Activated naive CD4-positive, alpha-beta T cell treated with anti-CD3 and anti-CD28 coated beads, Interleukin-2, amount 50 U/mL, for 16 hours (primary cell): ENCODE data around the gene PSKH1.

Source experiments
- DNase-seq: peaks from one replicate; pipeline ENCODE4 v3.0.0-alpha.2; 2020

The PSKH1 gene

GRCh38 chr16:67868290-67868689 is 24.8 kb upstream of the PSKH1 start:
- DNase-seq = no peak

- no peak for DNase-seq
Measured at GRCh38 chr16:67869653-67870052, 23.4 kb upstream of the PSKH1 start.

- DNase-seq = no peak
Measured at GRCh38 chr16:67871256-67871655, 21.8 kb upstream of the PSKH1 start.

GRCh38 chr16:67872131-67872630 is 20.9 kb upstream of the PSKH1 start:
- DNase-seq = no peak

GRCh38 chr16:67872631-67873434 is 20.2 kb upstream of the PSKH1 start, which contains the start of gene EDC4:
Gene EDC4, plus strand, starts transcription at chr16:67873052. Its CDS starts 210 bp downstream, at chr16:67873262.
- peak; percentile 87 for DNase-seq

- DNase-seq = no peak
Measured at GRCh38 chr16:67873435-67874370, 19.4 kb upstream of the PSKH1 start.

GRCh38 chr16:67874372-67874771 is 18.7 kb upstream of the PSKH1 start:
- no peak for DNase-seq

- DNase-seq = no peak
Measured at GRCh38 chr16:67877064-67877463, 16.0 kb upstream of the PSKH1 start.

GRCh38 chr16:67878232-67878631 is 14.8 kb upstream of the PSKH1 start:
- DNase-seq = no peak

- no peak for DNase-seq
Measured at GRCh38 chr16:67878846-67879245, 14.2 kb upstream of the PSKH1 start.

GRCh38 chr16:67879462-67879861 is 13.6 kb upstream of the PSKH1 start:
- no peak for DNase-seq

GRCh38 chr16:67879936-67880335 is 13.1 kb upstream of the PSKH1 start:
- DNase-seq = no peak

GRCh38 chr16:67880584-67880983 is 12.5 kb upstream of the PSKH1 start:
- no peak for DNase-seq

- DNase-seq = no peak
Measured at GRCh38 chr16:67881621-67882161, 11.4 kb upstream of the PSKH1 start.

- no peak for DNase-seq
Measured at GRCh38 chr16:67882374-67883145, 10.5 kb upstream of the PSKH1 start.

- no peak for DNase-seq
Measured at GRCh38 chr16:67883146-67883871, 9.7 kb upstream of the PSKH1 start.

- peak; percentile 77 for DNase-seq
Measured at GRCh38 chr16:67883872-67884261, 9.2 kb upstream of the PSKH1 start.

- no peak for DNase-seq
Measured at GRCh38 chr16:67884684-67885083, 8.4 kb upstream of the PSKH1 start, which contains the start of gene NRN1L. Gene NRN1L, plus strand, starts transcription at chr16:67884885. Its CDS starts 19 bp downstream, at chr16:67884904.

GRCh38 chr16:67885545-67885944 is 7.5 kb upstream of the PSKH1 start:
- DNase-seq = no peak

GRCh38 chr16:67885976-67886375 is 7.1 kb upstream of the PSKH1 start:
- no peak for DNase-seq

- no peak for DNase-seq
Measured at GRCh38 chr16:67886387-67886786, 6.7 kb upstream of the PSKH1 start.

- no peak for DNase-seq
Measured at GRCh38 chr16:67888331-67888730, 4.7 kb upstream of the PSKH1 start.
